Measurements from ENCODE around the gene PNLDC1.

- no peak for TF ChIP-seq CTCF (IDR thresholded peaks at IDR 0.05)
- TF ChIP-seq POLR2A (IDR thresholded peaks at IDR 0.05): no peak
Observed at GRCh38 chr6:159854959-159855358, 54.9 kb downstream of the PNLDC1 start.

Measured in vagina (tissue), 2 donors.